HCT116 (cell line): ENCODE measurements around the gene CEP20. TPM values are rescaled to one million over a fixed set of nuclear protein-coding genes. Genes with fewer than 3 reads are reported as not detected.

Experiments
- ATAC-seq: fragments of 200-7000 bp; cut with Tn5 transposase; 2 replicates; pipeline ENCODE4 v1.9.1; 2020; ENCODE audit warnings: mild to moderate bottlenecking, moderate library complexity
- BruUV-seq: library from RNA; stranded (reverse); fragments of 400-500 nt; replicated peaks from 2 replicates; lab custom pipeline; 2021; lab: Mats Ljungman, UMichigan
- CTCF ChIA-PET: fragments of 300-600 bp; sonication (Branson Sonifier 250); formaldehyde crosslinking; loops from one replicate; lab custom pipeline; 2021; ENCODE audit warnings: antibody characterized with exemption; lab: Charles Lee
- POLR2A ChIA-PET: fragments of 300-600, 350-600 bp; sonication (Branson Sonifier 250); formaldehyde crosslinking; loops from one replicate; lab custom pipeline; 2021; ENCODE audit warnings: antibody characterized with exemption; lab: Charles Lee
- RAD21 ChIA-PET, 2 experiments: fragments of 300-600 bp; sonication (Branson Sonifier 250); formaldehyde crosslinking; loops; one replicate each; lab custom pipeline; 2023; ENCODE audit warnings: low total read pairs in 2 of 2; ENCODE audit not compliant: uncharacterized antibody in 2 of 2, unreplicated experiment in 2 of 2, low non-redundant PET in 1 of 2; lab: Charles Lee
- DNase-seq: peaks from one replicate; pipeline ENCODE4 v3.0.0-alpha.2; 2010; ENCODE audit warnings: low read depth, low spot score
- H2AFZ ChIP-seq: fragments of 200-600 bp; shearing (Covaris generic), sonication (generic); 2 replicates; pipeline ENCODE4 v1.6.1; 2017; ENCODE audit warnings: low read depth, mixed run types, mixed read lengths, antibody characterized with exemption, low read length; ENCODE audit not compliant: poor library complexity, severe bottlenecking
- H3K27ac ChIP-seq: 2 replicates; pipeline ENCODE4 v1.5.1; 2012; ENCODE audit warnings: low read depth, low read length
- H3K27me3 ChIP-seq: fragments of 200-600 bp; sonication (generic); 2 replicates; pipeline ENCODE4 v1.6.1; 2016; ENCODE audit warnings: mixed run types, low read length, mixed read lengths; ENCODE audit not compliant: insufficient read depth
- H3K36me3 ChIP-seq, 2 experiments: fragments of 200-500 bp in 1 of 2; fragments of 200-600 bp in 1 of 2; sonication (Bioruptor generic) in 1 of 2; sonication (generic) in 1 of 2; 2 replicates each; pipeline versions ENCODE4 v1.5.1 to v1.6.1; 2014 to 2016; ENCODE audit warnings: low read length in 2 of 2, inconsistent platforms in 1 of 2, mixed read lengths in 1 of 2, mixed run types in 1 of 2; ENCODE audit not compliant: insufficient read depth in 2 of 2, control insufficient read depth in 1 of 2
- H3K4me1 ChIP-seq, 2 experiments: fragments of 200-600 bp in 1 of 2; sonication (generic) in 1 of 2; 2 replicates each; pipeline versions ENCODE4 v1.5.1 to v1.6.1; 2012 to 2017; ENCODE audit warnings: low read length in 2 of 2, inconsistent platforms in 1 of 2, mild to moderate bottlenecking in 1 of 2, mixed read lengths in 1 of 2, mixed run types in 1 of 2, moderate library complexity in 1 of 2; ENCODE audit not compliant: insufficient read depth in 2 of 2, control insufficient read depth in 1 of 2
- H3K4me2 ChIP-seq: fragments of 200-600 bp; sonication (generic); 2 replicates; pipeline ENCODE4 v1.6.1; 2017; ENCODE audit warnings: mixed run types, low read length, mixed read lengths
- H3K4me3 ChIP-seq, 2 experiments: fragments of 200-600 bp in 1 of 2; sonication (generic) in 1 of 2; replicated peaks in 1 of 2; 2 replicates each; pipeline ENCODE4 v1.5.1; 2011 to 2016; ENCODE audit warnings: low read length in 2 of 2, control low read depth in 1 of 2, low read depth in 1 of 2, mild to moderate bottlenecking in 1 of 2, mixed read lengths in 1 of 2, mixed run types in 1 of 2
- H3K79me2 ChIP-seq: fragments of 200-600 bp; sonication (generic); 2 replicates; pipeline ENCODE4 v1.6.1; 2017; ENCODE audit warnings: mild to moderate bottlenecking, mixed run types, low read length, moderate library complexity, mixed read lengths; ENCODE audit not compliant: insufficient read depth
- H3K9ac ChIP-seq: fragments of 200-600 bp; sonication (generic); 2 replicates; pipeline ENCODE4 v1.6.1; 2016; ENCODE audit warnings: low read length, mixed read lengths
- H3K9me2 ChIP-seq: fragments of 200-600 bp; sonication (generic), shearing (Covaris generic); 2 replicates; pipeline ENCODE4 v1.6.1; 2017; ENCODE audit warnings: mixed run types, mild to moderate bottlenecking, moderate library complexity; ENCODE audit not compliant: insufficient read depth
- H3K9me3 ChIP-seq, 2 experiments: fragments of 200-500 bp in 1 of 2; fragments of 200-600 bp in 1 of 2; sonication (Bioruptor generic) in 1 of 2; sonication (generic) in 1 of 2; 2 replicates each; pipeline ENCODE4 v1.6.1; 2014 to 2017; ENCODE audit warnings: low read length in 2 of 2, mixed read lengths in 2 of 2, inconsistent platforms in 1 of 2, low read depth in 1 of 2, mild to moderate bottlenecking in 1 of 2, mixed run types in 1 of 2, moderate library complexity in 1 of 2; ENCODE audit not compliant: control insufficient read depth in 1 of 2, insufficient read depth in 1 of 2
- H4K20me1 ChIP-seq: fragments of 200-600 bp; sonication (generic), shearing (Covaris generic); 2 replicates; pipeline ENCODE4 v1.6.1; 2017; ENCODE audit warnings: mixed run types, mild to moderate bottlenecking, moderate library complexity; ENCODE audit not compliant: insufficient read depth
- ATF3 ChIP-seq: IDR thresholded peaks from 2 replicates; pipeline ENCODE4 v1.6.1; 2012
- CBX3 ChIP-seq: IDR thresholded peaks from 2 replicates; pipeline ENCODE4 v1.6.1; 2012; ENCODE audit warnings: low read depth
- CTCF ChIP-seq, 3 experiments: fragments of 200-600 bp in 1 of 3; sonication (generic) in 1 of 3; IDR thresholded peaks in 2 of 3; conservative IDR thresholded peaks in 1 of 3; 2 replicates each; pipeline ENCODE4 v1.5.1; 2012 to 2017; ENCODE audit warnings: low read depth in 2 of 3, low read length in 2 of 3, antibody characterized with exemption in 1 of 3, borderline replicate concordance in 1 of 3, control low read depth in 1 of 3, mild to moderate bottlenecking in 1 of 3, mixed read lengths in 1 of 3, mixed run types in 1 of 3, moderate library complexity in 1 of 3; ENCODE audit not compliant: insufficient read depth in 1 of 3
- EGR1 ChIP-seq: IDR thresholded peaks from 2 replicates; pipeline ENCODE4 v1.6.1; 2012; ENCODE audit warnings: low read depth
- EZH2 ChIP-seq: fragments of 200-600 bp; sonication (generic); IDR thresholded peaks from 2 replicates; pipeline ENCODE4 v1.6.1; 2017; ENCODE audit warnings: antibody characterized with exemption, mixed run types
- FOSL1 ChIP-seq: IDR thresholded peaks from 2 replicates; pipeline ENCODE4 v1.6.1; 2012; ENCODE audit warnings: low read depth
- MAX ChIP-seq: IDR thresholded peaks from 2 replicates; pipeline ENCODE4 v1.6.1; 2012
- POLR2AphosphoS5 ChIP-seq: IDR thresholded peaks from 2 replicates; pipeline ENCODE4 v1.6.1; 2011; ENCODE audit warnings: mild to moderate bottlenecking, low read depth, low read length, moderate library complexity
- RAD21 ChIP-seq: IDR thresholded peaks from 2 replicates; pipeline ENCODE4 v1.6.1; 2012; ENCODE audit warnings: low read depth, mild to moderate bottlenecking
- SIN3A ChIP-seq: IDR thresholded peaks from 2 replicates; pipeline ENCODE4 v1.6.1; 2012; ENCODE audit warnings: low read depth
- SRF ChIP-seq: IDR thresholded peaks from 2 replicates; pipeline ENCODE4 v1.6.1; 2012; ENCODE audit warnings: low read depth
- YY1 ChIP-seq: IDR thresholded peaks from 2 replicates; pipeline ENCODE4 v1.6.1; 2011; ENCODE audit warnings: low read length, low read depth, moderate library complexity, mild to moderate bottlenecking; ENCODE audit not compliant: insufficient replicate concordance; ENCODE audit errors: extremely low read depth
- ZFX ChIP-seq: fragments of 450-650 bp; IDR thresholded peaks from 2 replicates; pipeline ENCODE4 v1.6.1; 2017
- intact Hi-C: fragments of 100-400 bp; cut with micrococcal nuclease; formaldehyde crosslinking; loops from 2 replicates; pipeline ENCODE4 v1.10.0; 2022
- total RNA-seq: library from RNA; stranded (reverse); gene quantifications from one replicate; pipeline ENCODE4 v1.2.1, GENCODE V29; 2021; ENCODE audit not compliant: unreplicated experiment

CEP20 gene
- total RNA-seq, 1 experiment from 2014 or later = 67.7 TPM

GRCh38 chr16:15829460-15829859 is 58.9 kb downstream of the CEP20 start:
- ChIA-PET POLR2A (no interaction called here), CTCF (interaction anchor here (1.1 kb wide), 1 partner anchor 8 kb away, joined by 3 read pairs; no protein-coding TSS in a partner anchor), RAD21 (no interaction called here)
- Histone ChIP-seq H4K20me1 (no peaks in the 10 kb centered on the region), H3K36me3 (no peaks in the 10 kb centered on the region), H3K9me2 (no peaks in the 10 kb centered on the region), H3K9me3 (no peaks in the 10 kb centered on the region), H3K27ac (no peak overlapping the region), H3K27me3 (no peaks in the 10 kb centered on the region), H3K4me3 (no peak overlapping the region), H3K4me2 (no peak overlapping the region), H3K4me1 (no peaks in the 10 kb centered on the region), H3K79me2 (no peaks in the 10 kb centered on the region), H2AFZ (no peak overlapping the region), H3K9ac (no peak overlapping the region)
- no peak for TF ChIP-seq SRF
- TF ChIP-seq FOSL1 = no peak
- TF ChIP-seq MAX = no peak
- no peak for TF ChIP-seq ATF3
- TF ChIP-seq EGR1 = no peak
- BruUV-seq = no TSS peak
- ATAC-seq = no peak
- DNase-seq = no peak
- intact Hi-C loops = no loop called here

- Histone ChIP-seq H3K9me3 (no peaks in the 10 kb centered on the region), H3K79me2 (no peaks in the 10 kb centered on the region), H3K4me3 (no peak overlapping the region), H4K20me1 (no peaks in the 10 kb centered on the region), H3K9ac (no peak overlapping the region), H3K4me1 (no peaks in the 10 kb centered on the region), H3K36me3 (no peaks in the 10 kb centered on the region), H3K27ac (no peak overlapping the region), H3K27me3 (no peaks in the 10 kb centered on the region), H2AFZ (no peak overlapping the region), H3K9me2 (no peaks in the 10 kb centered on the region), H3K4me2 (no peak overlapping the region)
- ATAC-seq (no peak), DNase-seq (no peak)
- CTCF ChIA-PET = no interaction called here
- intact Hi-C loops = no loop called here
- POLR2A ChIA-PET = no interaction called here
- RAD21 ChIA-PET = no interaction called here
- TF ChIP-seq ZFX = no peak
- no peak for TF ChIP-seq POLR2AphosphoS5
- TF ChIP-seq YY1 = no peak
- no peak for TF ChIP-seq SIN3A
- TF ChIP-seq MAX = no peak
- no peak for TF ChIP-seq CTCF (IDR thresholded peaks at IDR 0.05 in 2 of 3, conservative IDR thresholded peaks at IDR 0.05 in 1 of 3; ENCODE audit: borderline replicate concordance in 1 of 3, insufficient read depth in 1 of 3, low read depth in 2 of 3, low read length in 2 of 3)
- TF ChIP-seq CBX3 = no peak
- no peak for TF ChIP-seq EZH2
- TF ChIP-seq ATF3 = no peak
- no peak for TF ChIP-seq RAD21
- BruUV-seq = no TSS peak
These were observed 60.6 kb downstream of the CEP20 start for GRCh38 chr16:15827709-15828343.
